Fibroblast of skin of right biceps (primary cell): ENCODE results near the gene FOXA2.
A peak's percentile ranks its signal among the peaks of the same experiment; 100 is the strongest.
"Not testable (repeated sequence)": the region's sequence is repeated elsewhere in the genome, so short reads cannot be mapped to it uniquely, and the experiment has no call there.

Source experiments
- DNase-seq: peaks from one replicate; pipeline ENCODE4 v3.0.0-alpha.2; 2013

Gene FOXA2

GRCh38 chr20:22584522-22584921 is at the start of gene FOXA2:
TSS of gene FOXA2 (minus strand) at chr20:22584572. CDS start at chr20:22584278, 294 bp downstream.
- no peak for DNase-seq

- DNase-seq, result no peak
Measured at GRCh38 chr20:22630701-22631100, 46.3 kb upstream of the FOXA2 start.

- DNase-seq, result no peak
Measured at GRCh38 chr20:22629927-22630326, 45.6 kb upstream of the FOXA2 start.

- no peak for DNase-seq
Measured at GRCh38 chr20:22629447-22629846, 45.1 kb upstream of the FOXA2 start.

GRCh38 chr20:22626496-22626895 is 42.1 kb upstream of the FOXA2 start:
- DNase-seq, result no peak

- peak; percentile 10 for DNase-seq
Measured at GRCh38 chr20:22623211-22623610, 38.8 kb upstream of the FOXA2 start.

- DNase-seq, result no peak
Measured at GRCh38 chr20:22620342-22620741, 36.0 kb upstream of the FOXA2 start.

- DNase-seq, result no peak
Measured at GRCh38 chr20:22619806-22620205, 35.4 kb upstream of the FOXA2 start.

- no peak for DNase-seq
Measured at GRCh38 chr20:22619272-22619671, 34.9 kb upstream of the FOXA2 start.

GRCh38 chr20:22617160-22617559 is 32.8 kb upstream of the FOXA2 start:
- DNase-seq, result no peak

GRCh38 chr20:22616551-22616950 is 32.2 kb upstream of the FOXA2 start:
- DNase-seq, result no peak

GRCh38 chr20:22615425-22615824 is 31.1 kb upstream of the FOXA2 start:
- DNase-seq, result no peak

- no peak for DNase-seq
Measured at GRCh38 chr20:22611636-22612035, 27.3 kb upstream of the FOXA2 start.

GRCh38 chr20:22607695-22608094 is 23.3 kb upstream of the FOXA2 start:
- DNase-seq, result no peak

GRCh38 chr20:22604815-22605214 is 20.4 kb upstream of the FOXA2 start:
- DNase-seq, result no peak

GRCh38 chr20:22601361-22602141 is 17.2 kb upstream of the FOXA2 start:
- no peak for DNase-seq

GRCh38 chr20:22599258-22599657 is 14.9 kb upstream of the FOXA2 start:
- DNase-seq, result not testable (repeated sequence)

GRCh38 chr20:22597303-22597702 is 12.9 kb upstream of the FOXA2 start:
- no peak for DNase-seq

GRCh38 chr20:22590662-22591061 is 6.3 kb upstream of the FOXA2 start:
- DNase-seq, result no peak

GRCh38 chr20:22586645-22587310 is 2.4 kb upstream of the FOXA2 start:
- no peak for DNase-seq

GRCh38 chr20:22585786-22586493 is 1.6 kb upstream of the FOXA2 start:
- DNase-seq, result no peak

- DNase-seq, result no peak
Measured at GRCh38 chr20:22584922-22585785, 782 bp upstream of the FOXA2 start.
